HG02884 (cell line): ENCODE measurements around the gene UBE2QL1.

Experiments used
- ATAC-seq: cut with Tn5 transposase; IDR thresholded peaks from one replicate; pipeline ENCODE4 v1.9.1; 2021; ENCODE audit warnings: mild to moderate bottlenecking, moderate library complexity; ENCODE audit not compliant: unreplicated experiment

Gene UBE2QL1

DNA sequence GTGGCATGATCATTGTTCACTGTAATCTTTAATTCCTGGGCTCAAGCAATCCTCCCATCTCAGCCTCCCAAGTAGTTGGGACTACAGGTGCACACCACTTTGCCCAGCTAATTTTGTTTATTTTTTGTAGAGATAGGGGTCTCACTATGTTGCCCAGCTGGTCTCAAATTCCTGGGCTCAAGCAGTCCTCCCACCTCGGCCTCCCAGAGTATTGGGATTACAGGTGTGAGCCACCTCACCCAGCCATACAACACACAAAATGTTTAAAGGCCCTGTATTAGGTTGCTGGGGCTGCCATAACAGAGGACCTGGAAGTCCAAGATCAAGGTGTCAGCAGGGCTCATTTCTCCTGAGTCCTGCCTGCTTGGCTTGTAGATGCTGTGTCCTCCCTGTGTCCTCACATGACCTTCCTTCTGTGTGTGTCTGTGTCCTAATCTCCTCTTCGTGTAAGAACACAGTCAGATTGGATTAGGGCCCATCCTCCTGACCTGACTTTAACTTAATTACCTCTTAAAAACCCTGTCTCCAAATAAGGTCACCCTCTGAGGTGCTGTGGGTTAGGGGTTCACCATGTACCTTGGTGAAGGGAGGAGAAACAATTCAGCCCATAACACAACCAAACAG lies 5.4 kb downstream of the UBE2QL1 start:
- ATAC-seq, result no peak

GRCh38 chr5:6454628-6455053 lies 6.0 kb downstream of the UBE2QL1 start:
- no peak for ATAC-seq

DNA sequence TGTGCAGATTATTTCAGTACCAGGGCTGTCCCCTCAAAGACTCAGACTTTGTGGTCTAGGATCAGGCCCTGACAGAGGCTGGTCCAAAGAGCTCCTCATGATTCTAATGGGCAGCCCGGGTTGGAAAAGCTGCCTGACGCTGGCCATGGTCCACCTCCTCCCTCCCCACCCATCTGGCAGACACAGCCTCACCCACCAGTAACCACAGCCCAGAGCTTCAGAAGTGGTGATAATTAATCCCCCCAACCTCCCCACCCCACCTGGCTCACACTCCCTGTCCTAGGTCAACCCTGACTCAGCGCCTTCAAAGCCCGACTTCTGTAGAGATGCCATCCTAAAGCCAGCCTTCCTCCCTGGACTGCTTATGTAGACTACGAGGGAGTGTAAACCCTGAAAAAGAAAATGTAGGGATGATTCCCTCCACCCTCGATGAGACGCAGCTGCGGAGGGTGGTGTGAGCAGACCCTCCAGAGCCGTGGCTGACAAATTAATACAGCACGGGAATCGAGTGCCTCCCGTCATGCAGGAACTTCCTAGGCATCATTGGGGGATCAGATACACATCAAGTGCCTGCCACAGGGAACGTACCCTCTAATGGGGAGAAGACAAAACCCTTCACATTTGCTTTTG lies 7.0 kb downstream of the UBE2QL1 start:
- no peak for ATAC-seq

- ATAC-seq, result no peak
Observed at GRCh38 chr5:6456766-6457370, 8.2 kb downstream of the UBE2QL1 start.

DNA sequence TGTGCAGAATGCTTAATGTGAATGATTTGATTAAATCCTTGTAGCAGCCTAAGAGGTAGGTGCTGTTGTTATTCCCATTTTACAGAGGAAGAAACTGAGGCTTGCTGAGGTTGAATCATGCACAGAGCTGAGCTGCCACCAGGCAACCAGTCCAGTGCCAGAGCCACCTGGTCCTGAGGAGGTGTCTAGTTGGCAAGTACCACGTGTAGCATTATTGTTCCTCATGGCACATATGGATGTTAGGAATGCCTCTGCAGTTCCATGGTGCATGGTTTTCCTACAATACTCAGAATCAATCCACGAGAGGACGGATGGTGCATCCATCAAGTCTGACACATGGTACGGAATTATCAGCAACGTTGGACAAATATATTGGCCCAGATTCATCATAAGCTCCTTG lies 8.9 kb downstream of the UBE2QL1 start:
- no peak for ATAC-seq

- no peak for ATAC-seq
Observed at GRCh38 chr5:6458833-6459232, 10.2 kb downstream of the UBE2QL1 start.

- no peak for ATAC-seq
Observed at GRCh38 chr5:6459896-6460295, 11.2 kb downstream of the UBE2QL1 start.

GRCh38 chr5:6461006-6461405 lies 12.3 kb downstream of the UBE2QL1 start:
- no peak for ATAC-seq

DNA sequence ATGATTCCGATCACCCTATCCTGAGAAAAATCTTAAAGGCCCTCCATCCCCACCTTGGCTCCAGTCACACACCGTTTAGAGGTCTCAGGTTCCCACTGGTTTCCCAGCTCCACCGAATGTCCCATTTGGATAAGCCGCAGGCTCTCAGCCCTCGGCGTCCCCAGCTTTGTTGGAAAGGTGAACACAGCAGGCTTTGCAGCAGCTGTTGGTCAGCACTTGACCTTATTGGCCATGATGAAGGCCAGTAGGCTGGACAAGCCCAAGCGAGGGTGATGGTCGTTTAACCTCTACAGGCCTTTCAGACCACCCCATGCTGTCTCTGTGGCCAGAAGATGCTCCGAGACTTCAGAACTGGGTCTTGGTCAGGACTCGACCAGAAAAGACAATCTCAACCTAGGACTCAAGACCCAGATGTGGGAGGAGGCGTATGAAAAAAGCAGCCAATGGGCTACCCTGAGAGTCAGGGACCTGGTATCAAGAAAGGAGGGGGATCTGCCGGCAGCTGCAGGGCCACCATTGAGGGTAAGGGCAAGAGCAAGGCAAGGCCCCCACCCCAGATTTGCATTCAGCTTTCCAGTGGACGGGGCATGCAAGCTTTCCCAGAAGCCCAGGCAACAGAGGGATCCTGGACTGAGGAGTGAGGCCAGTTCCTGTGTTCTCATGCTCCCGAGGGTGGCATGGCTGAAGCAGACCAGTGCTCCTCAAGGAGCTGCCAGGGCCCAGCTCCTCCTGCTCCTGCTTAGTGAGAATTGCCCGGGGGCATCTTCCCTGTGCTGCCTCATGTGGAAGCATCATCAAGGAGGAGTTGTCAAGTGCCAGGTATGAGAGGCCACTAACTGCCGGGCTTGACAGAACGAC lies 13.4 kb downstream of the UBE2QL1 start:
- ATAC-seq, result no peak

GRCh38 chr5:6462671-6463070 lies 14.0 kb downstream of the UBE2QL1 start:
- ATAC-seq, result no peak

DNA sequence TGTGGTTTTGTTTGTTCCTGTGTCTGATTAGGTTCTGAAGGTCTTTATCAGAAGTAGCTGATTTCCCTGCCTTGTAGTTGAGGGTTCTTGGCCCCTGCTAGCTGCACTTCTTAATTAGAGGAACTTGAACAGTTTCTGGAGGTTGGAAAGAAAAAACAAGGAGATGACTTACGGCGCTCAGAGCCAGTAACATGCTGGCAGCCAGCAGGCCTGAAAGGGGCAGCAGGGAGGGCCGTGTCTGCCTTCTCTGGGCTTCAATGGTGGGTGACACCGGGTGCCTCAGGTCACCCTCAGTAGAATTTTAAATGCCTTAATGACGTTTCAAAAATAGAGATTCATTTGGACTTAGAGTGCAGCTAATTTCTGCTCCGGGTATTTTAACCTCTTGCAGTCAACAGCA lies 15.8 kb downstream of the UBE2QL1 start:
- no peak for ATAC-seq

GRCh38 chr5:6465831-6466790 lies 17.5 kb downstream of the UBE2QL1 start:
- no peak for ATAC-seq

DNA sequence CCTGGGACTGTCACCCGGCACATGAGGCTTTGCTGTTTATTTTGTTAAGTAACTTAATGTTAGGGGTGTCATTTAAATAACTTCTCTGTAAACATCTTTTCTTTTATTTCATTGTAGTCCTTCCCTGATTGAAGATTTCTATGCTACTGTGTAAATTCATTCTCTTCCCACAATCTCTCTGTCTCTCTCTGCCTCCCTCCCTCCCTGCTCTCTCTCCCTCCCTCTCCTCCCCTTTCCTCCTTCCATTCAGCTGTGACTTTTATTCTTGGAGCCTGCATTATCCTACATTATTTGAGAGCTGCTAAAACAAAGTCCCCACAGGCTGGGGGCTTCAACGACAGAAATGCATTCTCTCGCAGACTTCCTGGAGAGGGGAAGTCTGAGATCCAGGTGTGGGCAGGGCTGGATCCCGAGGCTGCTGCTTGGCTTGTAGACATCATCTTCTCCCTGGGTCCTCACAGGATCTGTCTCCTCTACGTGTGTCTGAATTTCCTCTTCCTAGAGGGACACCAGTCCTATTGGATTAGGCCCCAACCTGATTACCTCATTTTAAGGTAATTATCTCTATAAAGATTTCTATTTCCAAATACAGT lies 18.4 kb downstream of the UBE2QL1 start:
- no peak for ATAC-seq

DNA sequence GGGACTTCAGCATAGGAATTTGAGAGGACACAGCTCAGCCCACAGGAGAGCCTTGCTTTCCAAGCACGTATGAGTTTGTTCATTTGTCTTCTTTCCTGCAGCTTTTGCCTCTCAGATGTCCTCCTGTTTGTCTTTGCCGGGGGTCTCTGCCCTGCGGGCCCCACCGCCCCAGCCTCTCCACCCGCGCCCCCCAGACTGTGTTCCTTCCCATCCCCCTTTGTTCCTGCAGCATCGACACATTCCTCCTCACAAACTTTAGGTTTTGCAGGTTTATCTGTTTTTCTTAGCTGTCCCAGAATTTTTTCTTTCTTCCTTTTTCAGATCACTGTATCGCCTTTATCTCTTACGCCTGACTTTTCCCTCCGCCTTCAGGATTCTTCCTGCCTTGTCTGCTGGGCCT lies 18.9 kb downstream of the UBE2QL1 start:
- no peak for ATAC-seq

- no peak for ATAC-seq
Observed at GRCh38 chr5:6468104-6468503, 19.4 kb downstream of the UBE2QL1 start.

- ATAC-seq, result no peak
Observed at GRCh38 chr5:6468870-6469269, 20.2 kb downstream of the UBE2QL1 start.

DNA sequence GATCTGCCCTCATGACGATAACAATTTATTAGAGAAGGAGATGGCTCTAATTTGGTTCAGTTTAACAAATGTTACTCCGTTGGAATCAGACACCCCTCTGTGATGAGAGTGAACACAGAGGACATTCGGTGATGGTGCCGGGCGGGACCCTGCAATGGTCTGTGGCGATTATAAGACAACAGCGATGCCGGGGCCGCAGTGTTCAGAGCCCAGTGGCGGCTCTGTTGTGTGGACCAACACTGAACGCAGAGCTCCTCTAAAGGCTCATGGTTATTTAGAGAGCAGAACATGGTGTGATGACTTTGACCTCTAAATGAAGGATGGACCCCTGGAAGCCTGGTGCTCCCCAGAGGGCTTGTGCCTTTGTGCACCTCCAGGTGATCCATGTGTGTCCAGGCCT lies 21.2 kb downstream of the UBE2QL1 start:
- ATAC-seq, result no peak

GRCh38 chr5:6470672-6471071 lies 22.0 kb downstream of the UBE2QL1 start:
- no peak for ATAC-seq

- no peak for ATAC-seq
Observed at GRCh38 chr5:6471252-6471651, 22.6 kb downstream of the UBE2QL1 start.

DNA sequence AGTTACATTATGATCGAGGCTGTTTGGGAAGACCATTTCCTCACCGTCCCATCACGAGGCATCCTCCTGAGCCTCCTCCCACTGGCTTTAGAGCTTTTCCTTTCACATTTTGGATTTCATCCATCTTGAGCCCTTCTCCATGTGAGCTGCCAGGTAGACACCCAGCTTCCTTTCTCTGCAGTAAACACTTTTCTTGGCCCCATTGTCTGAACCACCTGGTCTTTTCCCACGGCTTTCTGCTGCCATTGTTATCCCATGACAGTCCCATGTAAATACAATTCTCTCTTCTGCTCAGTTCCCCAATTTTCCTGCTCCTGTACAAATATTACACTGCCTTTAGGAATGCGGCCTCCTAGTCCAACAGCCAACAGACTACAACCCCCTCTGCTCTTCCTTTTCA lies 24.1 kb downstream of the UBE2QL1 start:
- ATAC-seq, result no peak
